Measurements from ENCODE around the gene MSANTD2. TPM values are rescaled to one million over a fixed set of nuclear protein-coding genes. Genes with fewer than 3 reads are reported as not detected.

MSANTD2 gene
- total RNA-seq, 1 donor from 2014 or later, result 13.3 TPM

- Histone ChIP-seq H3K36me3 (no peaks in the 10 kb centered on the region), H3K27ac (no peak overlapping the region), H3K4me3 (no peak overlapping the region), H3K4me1 (no peaks in the 10 kb centered on the region), H3K9me3 (no peaks in the 10 kb centered on the region), H3K27me3 (no peaks in the 10 kb centered on the region)
- TF ChIP-seq CTCF (IDR thresholded peaks at IDR 0.05), result no peak
- intact Hi-C loops (cut with DNase I), result no loop called here
- ATAC-seq (no peak), DNase-seq (no peak)
These were observed 16.8 kb upstream of the MSANTD2 start for GRCh38 chr11:124817036-124817435.

DNA sequence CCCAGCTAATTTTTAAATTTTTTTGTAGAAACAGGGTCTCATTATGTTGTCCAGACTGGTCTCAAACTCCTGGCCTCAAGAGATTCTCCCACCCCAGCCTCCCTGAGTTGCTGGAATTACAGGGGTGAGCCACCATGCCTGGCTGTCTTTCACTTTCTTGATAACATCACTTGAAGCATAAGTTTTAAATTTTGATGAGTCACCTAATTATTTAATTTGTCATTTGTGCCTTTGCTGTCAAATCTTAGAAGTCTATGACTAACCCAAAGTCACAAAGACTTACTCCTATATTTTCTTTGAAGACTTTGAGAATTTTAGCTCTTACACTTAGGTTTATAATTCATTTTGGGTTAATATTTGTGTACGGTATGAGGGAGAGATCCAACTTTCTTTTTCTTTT, 14.5 kb upstream of the MSANTD2 start:
- no peak overlapping the region for H3K4me3 ChIP-seq
- H3K36me3 ChIP-seq, result no peaks in the 10 kb centered on the region
- no peaks in the 10 kb centered on the region for H3K4me1 ChIP-seq
- H3K27ac ChIP-seq, result no peak overlapping the region
- intact Hi-C loops (cut with DNase I), result no loop called here
- H3K9me3 ChIP-seq, result no peaks in the 10 kb centered on the region
- no peak for TF ChIP-seq CTCF (IDR thresholded peaks at IDR 0.05)
- ATAC-seq (no peak), DNase-seq (no peak)
- H3K27me3 ChIP-seq, result no peaks in the 10 kb centered on the region

DNA sequence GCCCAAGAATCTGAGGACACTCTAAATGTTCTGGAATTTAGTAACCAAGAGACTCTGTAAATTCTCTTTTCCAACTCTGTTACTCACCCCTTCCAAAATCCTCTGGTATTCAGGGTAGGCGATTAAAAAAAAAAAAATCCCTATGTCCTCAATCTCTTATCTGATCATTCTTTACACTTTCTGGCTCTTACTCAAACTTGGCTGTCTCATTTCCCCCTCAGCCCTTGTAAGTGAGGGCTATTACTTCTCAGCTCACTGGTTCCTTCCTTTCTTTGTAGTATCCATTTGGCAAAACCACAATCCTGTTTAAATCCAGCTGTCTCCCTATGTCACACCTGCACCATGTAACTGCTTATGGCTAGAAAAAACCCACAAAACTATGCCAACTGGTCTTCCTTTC, 12.7 kb upstream of the MSANTD2 start:
- H3K4me3 ChIP-seq, result no peak overlapping the region
- intact Hi-C loops (cut with DNase I), result no loop called here
- no peak overlapping the region for H3K27ac ChIP-seq

GRCh38 chr11:124811399-124812125, 11.4 kb upstream of the MSANTD2 start:
- DNase-seq, result no peak
- H3K36me3 ChIP-seq, result no peaks in the 10 kb centered on the region
- intact Hi-C loops (cut with DNase I), result no loop called here
- TF ChIP-seq CTCF (IDR thresholded peaks at IDR 0.05), result no peak
- no peak overlapping the region for H3K4me3 ChIP-seq
- no peaks in the 10 kb centered on the region for H3K27me3 ChIP-seq
- ATAC-seq, result no peak
- no peak overlapping the region for H3K27ac ChIP-seq
- H3K9me3 ChIP-seq, result no peaks in the 10 kb centered on the region
- no peaks in the 10 kb centered on the region for H3K4me1 ChIP-seq

More for the DNA sequence above, 12.7 kb upstream of the MSANTD2 start:
- no peaks in the 10 kb centered on the region for H3K9me3 ChIP-seq
- no peak for ATAC-seq
- no peak for DNase-seq
- no peaks in the 10 kb centered on the region for H3K27me3 ChIP-seq
- no peak for TF ChIP-seq CTCF (IDR thresholded peaks at IDR 0.05)
- H3K36me3 ChIP-seq, result no peaks in the 10 kb centered on the region
- no peaks in the 10 kb centered on the region for H3K4me1 ChIP-seq

- Histone ChIP-seq H3K9me3 (no peaks in the 10 kb centered on the region), H3K36me3 (no peaks in the 10 kb centered on the region), H3K4me3 (no peak overlapping the region), H3K27ac (no peak overlapping the region), H3K27me3 (no peaks in the 10 kb centered on the region), H3K4me1 (no peaks in the 10 kb centered on the region)
- no peak for DNase-seq
- no peak for ATAC-seq
- intact Hi-C loops (cut with DNase I), result no loop called here
- TF ChIP-seq CTCF (IDR thresholded peaks at IDR 0.05), result no peak
These were observed 7.6 kb upstream of the MSANTD2 start for GRCh38 chr11:124807660-124808270.
